Ovary (tissue), 3 donors: ENCODE measurements around the gene TMEM151B.

ENCODE experiments used
- EP300 ChIP-seq: sonication (generic); formaldehyde crosslinking; IDR thresholded peaks from one replicate; pipeline ENCODE4 v1.6.1; 2017; ENCODE audit warnings: antibody characterized with exemption
- POLR2A ChIP-seq: fragments of 450-650 bp; IDR thresholded peaks from one replicate; pipeline ENCODE4 v1.6.1; 2017; ENCODE audit warnings: antibody characterized with exemption, mild to moderate bottlenecking, moderate library complexity
- TF ChIP-seq, protein P1 (sequence below), 3 donors: fragments of 450-650 bp in 2 of 3; fragments of 200-600 bp in 1 of 3; IDR thresholded peaks; one replicate each; pipeline versions ENCODE4 v1.5.1 to v1.8.0; 2016 to 2022; ENCODE audit warnings: antibody characterized with exemption in 3 of 3, mild to moderate bottlenecking in 1 of 3
- donor health status: DM: no; HTN: no; CAD: no.

DNA sequence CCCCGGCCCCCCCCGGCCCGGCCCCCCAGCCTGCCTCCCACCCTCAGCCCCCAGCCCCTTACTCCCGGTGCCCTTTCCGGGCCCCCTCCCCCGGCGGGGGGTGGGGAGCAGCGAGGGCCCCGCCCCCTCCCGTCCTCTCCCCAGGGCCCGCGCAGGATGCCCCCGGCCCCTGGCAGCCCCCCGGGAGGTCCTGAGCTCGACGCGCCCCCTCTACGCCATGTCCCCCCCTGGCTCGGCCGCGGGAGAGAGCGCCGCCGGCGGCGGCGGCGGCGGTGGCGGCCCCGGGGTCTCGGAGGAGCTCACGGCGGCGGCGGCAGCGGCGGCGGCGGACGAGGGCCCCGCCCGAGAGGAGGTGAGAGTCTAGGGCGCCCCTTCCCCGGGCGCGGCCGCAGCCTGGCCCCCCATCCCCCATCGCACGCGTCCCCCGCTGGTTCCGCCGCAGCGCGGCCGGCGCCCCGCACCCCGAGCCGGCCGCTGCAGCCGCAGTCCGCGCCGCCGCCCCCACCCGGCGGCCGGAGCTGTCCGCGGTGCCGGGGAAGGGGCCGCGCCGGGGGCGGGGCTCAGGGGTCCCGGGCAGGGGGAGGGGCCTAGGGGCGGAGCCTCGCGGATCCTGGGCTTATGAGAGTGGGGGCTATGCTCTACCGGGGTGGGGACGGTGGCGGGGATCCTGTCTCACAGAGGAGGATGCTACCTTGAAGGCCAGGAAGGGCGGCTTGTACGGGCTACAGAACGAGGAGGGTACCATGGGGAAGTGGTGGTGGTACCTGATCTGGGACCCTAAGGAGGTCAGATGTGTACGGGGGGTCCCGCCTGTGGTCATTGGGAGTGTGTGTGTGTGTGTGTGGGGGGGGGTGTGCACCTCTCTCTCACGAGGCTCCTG is 516 bp downstream of the TMEM151B start:
- TF ChIP-seq, protein P1, sequence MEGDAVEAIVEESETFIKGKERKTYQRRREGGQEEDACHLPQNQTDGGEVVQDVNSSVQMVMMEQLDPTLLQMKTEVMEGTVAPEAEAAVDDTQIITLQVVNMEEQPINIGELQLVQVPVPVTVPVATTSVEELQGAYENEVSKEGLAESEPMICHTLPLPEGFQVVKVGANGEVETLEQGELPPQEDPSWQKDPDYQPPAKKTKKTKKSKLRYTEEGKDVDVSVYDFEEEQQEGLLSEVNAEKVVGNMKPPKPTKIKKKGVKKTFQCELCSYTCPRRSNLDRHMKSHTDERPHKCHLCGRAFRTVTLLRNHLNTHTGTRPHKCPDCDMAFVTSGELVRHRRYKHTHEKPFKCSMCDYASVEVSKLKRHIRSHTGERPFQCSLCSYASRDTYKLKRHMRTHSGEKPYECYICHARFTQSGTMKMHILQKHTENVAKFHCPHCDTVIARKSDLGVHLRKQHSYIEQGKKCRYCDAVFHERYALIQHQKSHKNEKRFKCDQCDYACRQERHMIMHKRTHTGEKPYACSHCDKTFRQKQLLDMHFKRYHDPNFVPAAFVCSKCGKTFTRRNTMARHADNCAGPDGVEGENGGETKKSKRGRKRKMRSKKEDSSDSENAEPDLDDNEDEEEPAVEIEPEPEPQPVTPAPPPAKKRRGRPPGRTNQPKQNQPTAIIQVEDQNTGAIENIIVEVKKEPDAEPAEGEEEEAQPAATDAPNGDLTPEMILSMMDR (IDR thresholded peaks at IDR 0.05): no peak
- no peak for TF ChIP-seq EP300
- TF ChIP-seq POLR2A: no peak
